ENCODE results near the gene CEPT1. TPM values are rescaled to one million over a fixed set of nuclear protein-coding genes. Genes with fewer than 3 reads are reported as not detected.

CEPT1 gene
- total RNA-seq, 1 experiment from 2014 or later = 33.6 TPM

DNA sequence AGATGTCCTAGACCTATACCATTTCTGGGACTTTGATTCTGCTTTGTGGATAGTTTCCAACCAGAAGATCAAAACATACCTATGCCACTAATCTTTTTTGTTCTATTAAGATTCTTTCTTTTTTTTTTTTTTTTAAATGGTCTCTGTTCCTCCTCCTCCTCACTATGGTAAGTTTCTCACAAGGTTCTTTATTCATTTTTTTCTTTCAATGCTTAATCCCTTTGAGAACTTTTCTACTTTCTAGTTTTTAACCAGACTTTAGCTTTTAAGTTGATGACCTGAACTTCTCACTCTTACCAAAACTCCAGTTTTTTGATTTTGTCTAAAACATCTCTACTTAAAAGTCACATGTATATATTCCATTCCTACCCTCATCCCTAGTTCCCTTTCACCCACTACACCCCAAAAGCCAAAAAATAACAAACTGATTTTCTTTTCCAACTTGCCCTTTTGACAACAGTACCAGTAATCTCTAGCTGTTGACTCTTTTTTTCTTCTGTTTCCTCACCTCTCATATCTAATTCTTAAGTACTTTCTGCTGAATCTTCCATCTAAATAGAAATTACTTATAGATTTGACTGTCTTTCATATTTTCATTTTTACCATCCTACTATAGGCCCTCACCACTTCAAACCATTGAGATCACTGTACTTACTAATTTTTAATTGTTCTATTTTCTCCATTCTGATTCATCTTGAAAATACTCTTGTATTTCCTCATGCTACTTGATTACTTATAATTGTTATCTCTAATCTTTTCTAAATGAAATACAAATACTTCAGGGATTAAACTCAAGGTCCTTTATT is 6.1 kb downstream of the CEPT1 start:
- Histone ChIP-seq H3K4me1 (replicated peaks; ENCODE audit: insufficient read depth) (peaks cover 16% of the 10 kb centered on the region), H3K79me2 (ENCODE audit: low read depth) (peaks cover 78% of the 10 kb centered on the region), H3K36me3 (ENCODE audit: low read depth) (peaks cover 37% of the 10 kb centered on the region), H2AFZ (no peak overlapping the region), H3K9me2 (ENCODE audit: insufficient read depth) (no peaks in the 10 kb centered on the region), H3K27me3 (ENCODE audit: insufficient read depth, low read depth) (no peaks in the 10 kb centered on the region), H3K27ac (no peak overlapping the region), H3K4me3 (no peak overlapping the region), H3K9me3 (ENCODE audit: insufficient read depth, low read depth) (no peaks in the 10 kb centered on the region), H3F3A (ENCODE audit: insufficient read depth, low read depth) (no peaks in the 10 kb centered on the region; the same call in 1 of the 2 replicates), H3K4me2 (no peak overlapping the region), H4K20me1 (ENCODE audit: insufficient read depth) (peaks cover 28% of the 10 kb centered on the region)
- TF ChIP-seq, protein P1, sequence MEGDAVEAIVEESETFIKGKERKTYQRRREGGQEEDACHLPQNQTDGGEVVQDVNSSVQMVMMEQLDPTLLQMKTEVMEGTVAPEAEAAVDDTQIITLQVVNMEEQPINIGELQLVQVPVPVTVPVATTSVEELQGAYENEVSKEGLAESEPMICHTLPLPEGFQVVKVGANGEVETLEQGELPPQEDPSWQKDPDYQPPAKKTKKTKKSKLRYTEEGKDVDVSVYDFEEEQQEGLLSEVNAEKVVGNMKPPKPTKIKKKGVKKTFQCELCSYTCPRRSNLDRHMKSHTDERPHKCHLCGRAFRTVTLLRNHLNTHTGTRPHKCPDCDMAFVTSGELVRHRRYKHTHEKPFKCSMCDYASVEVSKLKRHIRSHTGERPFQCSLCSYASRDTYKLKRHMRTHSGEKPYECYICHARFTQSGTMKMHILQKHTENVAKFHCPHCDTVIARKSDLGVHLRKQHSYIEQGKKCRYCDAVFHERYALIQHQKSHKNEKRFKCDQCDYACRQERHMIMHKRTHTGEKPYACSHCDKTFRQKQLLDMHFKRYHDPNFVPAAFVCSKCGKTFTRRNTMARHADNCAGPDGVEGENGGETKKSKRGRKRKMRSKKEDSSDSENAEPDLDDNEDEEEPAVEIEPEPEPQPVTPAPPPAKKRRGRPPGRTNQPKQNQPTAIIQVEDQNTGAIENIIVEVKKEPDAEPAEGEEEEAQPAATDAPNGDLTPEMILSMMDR (conservative IDR thresholded peaks at IDR 0.05) = no peak
- TF ChIP-seq EZH2 (IDR thresholded peaks at IDR 0.05; ENCODE audit: low read depth) = no peak
- POLR2A ChIA-PET (ENCODE audit: unreplicated experiment) = no interaction called here
- intact Hi-C loops (cut with micrococcal nuclease; ENCODE audit: unreplicated experiment) = loop anchor here (10.0 kb wide), 1 partner anchor 299 kb away; the partner anchor contains the start of genes ATP5PB and WDR77
- DNase-seq = no peak
- BruUV-seq (replicated peaks) = no TSS peak
- CTCF ChIA-PET = no interaction called here

GRCh38 chr1:111147948-111148347 is 7.9 kb downstream of the CEPT1 start:
- DNase-seq = no peak
- H3K27me3 ChIP-seq (ENCODE audit: insufficient read depth, low read depth) = no peaks in the 10 kb centered on the region
- no TSS peak for BruUV-seq (replicated peaks)
- H3K4me1 ChIP-seq (replicated peaks; ENCODE audit: insufficient read depth) = no peaks in the 10 kb centered on the region
- ChIA-PET CTCF (no interaction called here), POLR2A (ENCODE audit: unreplicated experiment) (no interaction called here)
- H2AFZ ChIP-seq = no peak overlapping the region
- no peaks in the 10 kb centered on the region for H3K9me3 ChIP-seq (ENCODE audit: insufficient read depth, low read depth)
- TF ChIP-seq, protein P1 (conservative IDR thresholded peaks at IDR 0.05) = no peak
- TF ChIP-seq EZH2 (IDR thresholded peaks at IDR 0.05; ENCODE audit: low read depth) = no peak
- peaks cover 49% of the 10 kb centered on the region for H3K36me3 ChIP-seq (ENCODE audit: low read depth)
- H3K27ac ChIP-seq = no peak overlapping the region
- peaks cover 64% of the 10 kb centered on the region for H3K79me2 ChIP-seq (ENCODE audit: low read depth)
- no peaks in the 10 kb centered on the region; the same call in 1 of the 2 replicates for H3F3A ChIP-seq (ENCODE audit: insufficient read depth, low read depth)
- no peaks in the 10 kb centered on the region for H3K9me2 ChIP-seq (ENCODE audit: insufficient read depth)
- intact Hi-C loops (cut with micrococcal nuclease; ENCODE audit: unreplicated experiment) = loop anchor here (10.0 kb wide), 1 partner anchor 297 kb away; the partner anchor contains the start of genes ATP5PB and WDR77
- no peak overlapping the region for H3K4me2 ChIP-seq
- peaks cover 18% of the 10 kb centered on the region; the same call in 1 of the 2 replicates for H4K20me1 ChIP-seq (ENCODE audit: insufficient read depth)
- no peak overlapping the region for H3K4me3 ChIP-seq

- DNase-seq = no peak
- POLR2A ChIA-PET (ENCODE audit: unreplicated experiment) = interaction anchor here (0.7 kb wide), 1 partner anchor 1556 kb away, joined by 14 read pairs; no protein-coding TSS in a partner anchor
- Histone ChIP-seq H2AFZ (no peak overlapping the region), H3K79me2 (ENCODE audit: low read depth) (peaks cover 62% of the 10 kb centered on the region), H3K4me3 (no peak overlapping the region), H3K9me3 (ENCODE audit: insufficient read depth, low read depth) (no peaks in the 10 kb centered on the region), H3K4me1 (replicated peaks; ENCODE audit: insufficient read depth) (no peaks in the 10 kb centered on the region), H4K20me1 (ENCODE audit: insufficient read depth) (peaks cover 21% of the 10 kb centered on the region; the same call in 1 of the 2 replicates), H3K36me3 (ENCODE audit: low read depth) (peaks cover 54% of the 10 kb centered on the region), H3F3A (ENCODE audit: insufficient read depth, low read depth) (no peaks in the 10 kb centered on the region), H3K4me2 (no peak overlapping the region), H3K27me3 (ENCODE audit: insufficient read depth, low read depth) (no peaks in the 10 kb centered on the region), H3K9me2 (ENCODE audit: insufficient read depth) (no peaks in the 10 kb centered on the region), H3K27ac (no peak overlapping the region)
- TF ChIP-seq, protein P1 (conservative IDR thresholded peaks at IDR 0.05) = no peak
- TF ChIP-seq EZH2 (IDR thresholded peaks at IDR 0.05; ENCODE audit: low read depth) = no peak
- CTCF ChIA-PET = no interaction called here
- BruUV-seq (replicated peaks) = no TSS peak
- intact Hi-C loops (cut with micrococcal nuclease; ENCODE audit: unreplicated experiment) = loop anchor here (10.0 kb wide), 1 partner anchor 296 kb away; the partner anchor contains the start of genes ATP5PB and WDR77
These were observed 8.4 kb downstream of the CEPT1 start for GRCh38 chr1:111148376-111148881.
